ENCODE measurements around the gene ATXN1.
"Not testable (repeated sequence)": the region's sequence is repeated elsewhere in the genome, so short reads cannot be mapped to it uniquely, and the experiment has no call there.

GRCh38 chr6:16406538-16406937, 354.7 kb downstream of the ATXN1 start:
- TF ChIP-seq NFRKB (IDR thresholded peaks at IDR 0.05); FOXA1 (IDR thresholded peaks at IDR 0.05); TARDBP (IDR thresholded peaks at IDR 0.05); ELF4 (IDR thresholded peaks at IDR 0.05); ARNT (IDR thresholded peaks at IDR 0.05); CTBP1 (IDR thresholded peaks at IDR 0.05; ENCODE audit: borderline replicate concordance); BHLHE40 (IDR thresholded peaks at IDR 0.05; ENCODE audit: borderline replicate concordance); FOXM1 (IDR thresholded peaks at IDR 0.05; ENCODE audit: borderline replicate concordance); SP1 (IDR thresholded peaks at IDR 0.05); L3MBTL2 (conservative IDR thresholded peaks at IDR 0.05); LEF1 (IDR thresholded peaks at IDR 0.05; ENCODE audit: borderline replicate concordance); HDGF (IDR thresholded peaks at IDR 0.05; ENCODE audit: borderline replicate concordance): not testable (repeated sequence)

Measured in HEK293T (cell line).